Activated CD8-positive, alpha-beta memory T cell treated with anti-CD3 and anti-CD28 coated beads, Interleukin-2, amount 50 U/mL, for 24 hours (primary cell): ENCODE measurements around the gene TOM1L2.

Experiments used
- DNase-seq: peaks from one replicate; pipeline ENCODE4 v3.0.0-alpha.2; 2020; ENCODE audit errors: extremely low read depth

The TOM1L2 gene

DNA sequence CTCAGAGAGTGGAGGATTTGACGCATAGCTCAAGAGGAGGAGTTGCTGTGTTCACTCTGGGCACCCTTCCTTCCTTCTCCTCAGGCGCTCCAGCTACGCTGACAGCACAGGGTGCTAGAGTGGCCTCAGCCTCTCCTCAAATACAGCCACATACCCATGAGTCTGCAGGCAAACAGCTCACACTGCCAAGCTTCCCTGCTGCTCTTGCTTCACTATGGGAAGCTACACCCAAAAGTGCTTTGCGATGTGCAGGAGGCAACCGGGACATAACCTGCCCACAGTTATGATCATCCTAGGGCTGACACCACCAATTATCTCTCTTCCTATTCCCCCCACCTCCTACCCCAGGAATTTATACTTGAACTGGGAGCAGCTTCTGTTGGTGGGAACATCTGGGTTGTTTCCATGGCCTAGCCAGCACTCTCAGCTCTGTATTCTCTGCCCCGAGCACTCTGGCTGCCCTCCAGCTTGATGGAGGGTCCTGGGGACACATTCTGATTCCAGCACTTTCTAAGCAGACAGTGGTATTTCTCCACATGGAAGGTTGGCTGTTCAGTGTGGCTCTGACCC is 95.2 kb downstream of the TOM1L2 start:
- no peak for DNase-seq

DNA sequence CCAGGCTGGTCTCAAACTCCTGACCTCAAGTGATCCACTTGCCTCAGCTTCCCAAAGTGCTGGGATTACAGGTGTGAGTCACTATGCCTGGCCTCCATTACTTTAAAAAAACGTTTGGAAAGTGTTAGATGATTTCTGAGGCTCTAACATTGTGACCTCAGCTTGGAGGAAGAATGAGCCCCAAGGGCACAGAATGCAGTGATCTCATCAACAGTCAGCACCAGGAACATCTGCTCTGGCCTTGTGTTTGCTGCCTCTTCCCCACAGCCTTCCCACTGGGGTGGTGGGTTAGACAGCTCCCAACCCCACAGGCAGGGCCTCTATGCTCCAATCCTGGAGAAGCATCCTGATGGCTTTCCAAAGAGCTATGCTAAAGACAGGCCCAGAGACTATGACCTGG is 97.7 kb downstream of the TOM1L2 start:
- DNase-seq = no peak

DNA sequence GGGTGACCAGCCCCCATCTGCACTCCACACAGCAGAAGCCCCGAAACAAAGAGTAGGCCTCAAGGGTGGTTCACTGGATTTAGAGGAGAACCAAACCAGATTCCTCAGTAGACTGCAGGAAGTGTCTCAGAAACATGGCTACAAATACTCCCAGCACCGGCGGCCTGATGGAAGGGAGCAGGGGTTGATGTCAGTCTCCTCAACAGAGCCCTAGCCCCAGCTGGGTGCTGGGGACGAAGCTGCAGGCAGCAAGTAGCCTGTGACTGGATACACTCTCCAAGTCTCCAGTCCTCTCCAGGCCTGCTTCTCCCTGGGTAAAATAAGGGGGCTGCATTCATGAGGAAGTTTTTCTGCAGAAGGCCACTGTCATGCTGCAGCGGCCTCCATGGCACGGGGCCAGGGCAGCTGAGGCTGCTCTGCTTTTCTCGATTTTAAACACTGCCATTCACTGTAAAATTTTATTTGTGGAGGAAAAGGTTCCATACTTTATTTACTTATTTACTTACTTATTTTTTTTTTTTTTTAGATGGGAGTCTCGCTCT is 98.7 kb downstream of the TOM1L2 start:
- no peak for DNase-seq

DNA sequence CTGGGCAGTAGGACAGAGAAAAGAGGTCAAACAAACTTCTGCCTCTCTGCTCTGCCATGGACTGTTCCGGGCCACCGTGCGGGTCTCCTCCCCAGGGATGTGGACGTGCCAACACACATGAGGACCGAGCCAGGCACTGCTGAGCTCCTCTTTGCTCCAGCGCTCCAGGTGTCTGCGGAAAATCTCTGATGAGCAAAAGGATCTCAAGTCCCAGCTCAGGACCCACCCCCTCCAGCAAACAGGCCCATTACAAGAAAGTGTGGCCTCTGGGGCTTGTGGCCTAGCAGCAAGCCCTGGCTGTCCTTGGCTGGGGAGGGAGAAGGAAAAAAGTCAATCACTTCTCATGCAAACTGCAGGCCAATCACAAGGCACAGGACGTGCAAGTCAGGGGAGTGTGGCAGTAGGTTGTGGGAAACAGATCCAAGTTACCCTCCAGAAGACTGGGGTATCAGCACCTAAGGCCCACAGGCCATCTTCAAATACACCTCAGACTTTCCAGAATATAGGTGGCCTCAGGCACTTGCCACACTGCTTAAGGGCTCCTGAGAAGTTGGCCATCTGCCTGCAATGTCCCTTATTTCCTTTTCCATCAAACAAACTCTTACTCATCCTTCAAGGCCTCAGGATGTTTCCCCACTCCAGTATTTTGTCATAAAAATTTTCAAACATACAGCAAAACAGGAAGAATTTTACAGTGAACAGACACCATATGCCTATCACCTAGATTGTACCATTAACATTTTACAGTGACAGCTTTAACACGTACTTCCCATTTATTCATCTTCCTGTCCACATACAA is 99.5 kb downstream of the TOM1L2 start:
- no peak for DNase-seq

DNA sequence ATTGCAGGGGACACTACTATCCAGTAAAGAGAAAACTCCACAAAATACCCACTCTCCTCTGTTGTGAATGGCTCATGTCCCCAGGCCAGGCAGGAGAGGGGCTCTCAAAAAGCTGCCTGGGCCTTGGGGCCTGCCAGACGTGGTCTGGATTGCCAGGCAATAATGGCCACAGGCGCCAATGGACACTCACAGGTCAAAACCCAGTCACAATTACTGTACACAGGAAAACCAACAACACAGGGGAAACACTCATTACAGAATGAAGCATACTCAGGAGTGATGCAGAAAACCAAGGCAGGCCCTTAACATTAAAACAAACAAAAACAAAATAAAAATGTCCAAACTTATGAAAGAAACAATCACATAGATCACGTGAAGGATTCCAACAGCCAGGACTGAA is 100.3 kb downstream of the TOM1L2 start:
- no peak for DNase-seq

DNA sequence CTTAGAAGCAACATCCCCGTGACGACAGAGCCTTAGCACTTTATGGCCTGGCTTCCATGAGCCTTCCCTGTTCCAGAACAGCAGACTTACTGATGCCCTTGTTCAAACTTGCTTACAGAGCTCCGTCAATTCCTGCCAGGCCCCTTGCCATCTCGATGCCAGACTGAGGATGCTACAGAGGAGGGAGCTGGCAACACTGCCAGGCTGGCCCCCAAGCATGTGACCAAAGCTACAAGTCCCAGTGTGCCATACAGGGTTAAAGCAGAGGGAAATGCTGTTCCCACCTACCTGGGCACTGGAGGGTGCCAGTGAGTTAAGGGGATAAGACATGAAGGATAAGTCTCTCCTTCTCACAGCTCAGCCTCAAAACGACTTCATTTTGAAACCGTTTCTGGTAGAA is 102.0 kb downstream of the TOM1L2 start:
- no peak for DNase-seq

DNA sequence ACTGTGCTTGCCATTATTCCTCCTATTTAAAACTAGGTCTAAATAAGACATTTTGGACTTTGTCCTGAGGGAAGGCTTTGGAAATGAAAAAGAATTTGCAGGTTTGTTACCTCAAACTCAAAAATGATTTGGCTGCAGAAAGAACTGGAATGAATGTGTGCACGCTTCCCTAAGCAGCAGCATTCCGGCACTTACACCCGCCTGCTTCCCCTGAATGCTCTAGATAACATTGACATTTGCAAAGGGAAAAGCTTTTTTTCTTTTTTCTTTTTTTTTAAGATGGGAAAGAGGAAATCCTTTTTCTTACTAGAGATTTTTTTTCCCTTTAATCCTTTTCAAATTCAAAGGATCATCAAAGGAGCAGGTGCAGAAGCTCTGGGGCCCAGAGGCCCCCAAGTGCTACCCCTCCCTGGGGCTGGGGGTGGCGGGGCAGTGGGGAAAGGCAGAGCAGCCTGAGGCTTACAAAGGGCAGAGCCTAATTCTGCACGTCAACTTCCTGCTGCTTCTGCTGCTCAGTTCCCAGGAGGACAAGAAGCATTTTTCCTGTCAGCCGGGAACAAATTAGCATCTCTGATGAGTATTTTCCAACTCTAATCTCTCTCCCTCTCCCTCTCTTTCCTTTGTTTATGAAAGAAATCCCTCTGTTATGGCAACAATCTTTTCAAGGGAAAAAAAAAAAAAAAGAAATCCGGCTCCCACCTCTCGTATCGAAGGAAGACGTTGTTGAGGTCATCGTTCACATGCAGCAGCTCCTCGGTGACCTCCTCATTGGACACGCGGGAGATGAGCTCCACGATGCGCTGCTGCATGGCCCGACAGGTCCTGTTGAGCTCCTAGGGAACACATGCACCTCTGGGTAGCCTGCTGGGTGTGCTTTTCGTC is 103.3 kb downstream of the TOM1L2 start:
- DNase-seq = no peak

DNA sequence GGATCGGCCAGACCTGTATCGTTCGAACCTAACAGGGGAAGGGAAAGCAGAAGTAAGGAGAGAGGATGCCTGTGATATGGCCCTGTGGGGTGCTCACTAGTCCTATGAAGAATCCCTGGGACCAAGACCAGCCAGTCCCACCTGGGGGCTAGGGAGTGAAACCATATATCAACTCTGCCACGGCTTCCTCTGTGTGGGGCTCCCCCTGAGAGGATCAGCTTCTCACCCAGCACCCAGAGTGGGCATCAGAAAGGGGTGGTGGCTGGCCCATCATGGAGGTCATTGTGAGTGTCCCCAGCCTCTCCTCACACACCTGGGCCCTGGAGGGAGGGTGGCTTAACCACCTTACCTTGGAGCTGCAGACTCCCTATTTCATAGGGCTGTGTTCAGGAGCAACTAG is 105.3 kb downstream of the TOM1L2 start:
- no peak for DNase-seq

DNA sequence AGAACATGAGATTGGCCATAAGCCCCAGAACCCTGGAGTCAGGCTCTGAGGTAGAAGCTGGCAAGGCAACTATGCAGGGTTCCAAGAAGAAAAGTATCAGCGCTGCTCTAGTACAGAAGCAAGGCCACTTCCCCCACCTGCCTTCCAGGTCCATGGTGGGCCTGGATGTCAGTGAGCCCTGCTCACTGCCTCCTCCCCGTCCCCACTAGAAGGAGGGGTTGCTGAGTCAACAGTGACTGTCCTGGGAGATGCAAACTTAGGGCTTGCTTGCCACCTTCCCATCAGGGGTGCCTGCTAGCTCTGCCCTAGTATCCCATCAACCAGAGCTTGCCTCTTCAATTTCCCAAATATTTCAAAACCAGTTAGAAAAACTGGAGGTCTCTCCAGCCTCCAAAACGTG is 105.8 kb downstream of the TOM1L2 start:
- DNase-seq = no peak

DNA sequence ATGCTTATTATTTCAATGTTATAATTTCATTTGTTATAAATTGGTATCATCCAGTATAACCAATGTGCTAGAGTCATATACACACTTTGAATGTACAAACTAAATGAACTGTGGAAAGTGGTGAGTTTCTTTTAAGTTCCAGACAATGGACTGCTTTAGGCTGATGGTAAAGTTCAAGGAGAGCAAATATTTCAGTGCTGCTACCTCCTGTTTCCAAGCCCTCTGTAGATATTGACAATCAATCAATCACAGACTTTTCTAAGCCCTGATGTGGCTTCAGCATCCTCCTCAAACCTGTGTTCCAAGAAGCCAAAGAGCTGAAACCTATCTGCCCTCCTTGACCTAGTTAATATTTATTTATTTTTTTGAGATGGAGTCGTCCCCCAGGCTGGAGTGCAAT is 107.2 kb downstream of the TOM1L2 start:
- DNase-seq = no peak

DNA sequence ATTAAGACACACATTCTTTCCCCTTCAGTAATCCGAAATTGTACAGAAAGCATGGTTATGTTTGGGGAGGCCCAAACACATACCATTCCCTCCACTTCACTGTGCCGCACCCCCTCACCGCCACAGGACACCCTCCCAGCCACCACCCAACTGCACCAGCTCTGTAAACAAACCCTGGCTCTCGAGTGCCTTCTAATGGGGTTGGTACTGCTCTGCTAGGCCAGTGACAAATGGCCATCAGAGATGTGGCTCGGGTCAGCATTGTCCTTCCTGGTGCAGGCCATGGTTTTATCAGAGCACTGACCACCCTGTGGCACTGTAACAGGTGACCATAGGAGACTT is 111.5 kb downstream of the TOM1L2 start:
- DNase-seq = no peak

DNA sequence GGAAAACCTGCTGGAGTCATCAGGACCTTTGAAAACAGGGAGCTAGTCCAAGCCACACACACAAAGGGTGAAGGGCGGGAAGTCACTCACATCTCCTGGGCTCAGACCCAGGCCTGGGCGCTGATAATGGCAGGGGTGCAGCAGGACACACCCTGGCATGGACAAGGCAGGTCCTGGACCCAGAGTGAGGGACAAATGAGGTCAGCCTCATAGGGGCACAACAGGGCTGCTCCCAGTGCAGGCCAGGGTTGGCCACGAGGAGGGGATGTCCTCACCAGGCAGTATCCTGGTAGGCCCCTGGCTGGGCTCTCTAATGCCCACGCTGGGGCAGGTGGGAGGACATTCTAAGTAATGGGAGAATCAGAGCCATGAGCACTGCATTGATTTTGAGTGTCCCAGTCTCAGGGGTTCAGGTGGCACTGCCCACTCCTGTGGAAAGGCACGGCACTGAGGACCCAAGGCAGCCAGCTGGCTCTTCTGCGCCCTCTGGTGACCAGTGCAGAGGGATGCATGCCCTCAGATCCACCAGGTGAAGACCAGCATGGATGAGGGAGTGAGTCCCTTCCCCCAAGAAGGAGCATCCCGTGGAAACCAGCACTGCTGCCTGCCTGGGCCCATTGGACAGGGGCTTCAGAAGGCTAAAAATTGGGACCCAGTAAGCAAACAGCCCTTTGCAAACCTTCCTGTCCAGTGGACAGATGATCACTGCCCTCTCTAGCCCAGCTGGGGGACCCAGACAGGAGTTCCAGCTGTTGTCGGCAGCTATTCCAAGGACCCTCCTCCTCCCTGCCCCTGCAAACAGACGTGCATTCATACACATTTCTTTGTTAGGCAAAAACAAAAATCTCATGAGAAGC is 112.1 kb downstream of the TOM1L2 start:
- no peak for DNase-seq

DNA sequence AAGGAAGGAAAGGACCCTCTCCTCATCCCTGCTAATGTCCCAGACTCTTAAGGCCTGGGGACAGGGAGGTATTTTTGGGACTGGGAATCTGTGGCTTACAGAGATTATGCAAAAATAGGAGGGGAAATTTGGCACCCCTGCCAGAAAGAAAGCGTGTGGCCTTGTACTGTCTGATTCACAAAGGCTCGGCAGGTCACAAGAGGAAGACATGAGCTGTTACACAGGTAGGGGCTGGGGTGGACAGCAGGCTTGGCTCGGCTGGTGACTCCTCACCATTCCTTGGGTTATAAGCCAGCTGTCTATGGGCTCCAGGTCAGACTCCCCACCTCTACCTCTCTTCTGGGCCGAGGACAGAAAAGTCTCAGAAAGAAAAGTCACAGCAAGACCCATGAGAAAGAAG is 114.7 kb downstream of the TOM1L2 start:
- no peak for DNase-seq

DNA sequence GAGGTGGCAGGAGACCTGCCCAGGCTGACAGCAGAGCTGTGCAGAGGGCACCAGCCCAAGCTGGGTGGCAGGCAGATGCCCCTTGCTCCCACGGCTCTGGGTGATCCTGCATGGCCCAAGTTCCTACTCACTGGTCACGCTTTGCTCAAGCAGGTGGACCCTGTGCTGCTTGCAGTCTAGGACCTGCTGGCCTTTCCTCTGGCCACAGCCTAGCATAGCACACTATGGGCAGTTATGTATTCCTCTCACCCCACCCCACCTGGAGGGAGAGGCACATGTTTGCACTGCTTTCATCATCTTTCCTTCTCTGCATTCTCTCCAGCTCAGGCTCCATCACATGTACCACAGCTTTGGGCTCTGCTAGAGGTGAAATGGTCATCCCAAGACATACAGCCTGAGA is 115.8 kb downstream of the TOM1L2 start:
- no peak for DNase-seq

DNA sequence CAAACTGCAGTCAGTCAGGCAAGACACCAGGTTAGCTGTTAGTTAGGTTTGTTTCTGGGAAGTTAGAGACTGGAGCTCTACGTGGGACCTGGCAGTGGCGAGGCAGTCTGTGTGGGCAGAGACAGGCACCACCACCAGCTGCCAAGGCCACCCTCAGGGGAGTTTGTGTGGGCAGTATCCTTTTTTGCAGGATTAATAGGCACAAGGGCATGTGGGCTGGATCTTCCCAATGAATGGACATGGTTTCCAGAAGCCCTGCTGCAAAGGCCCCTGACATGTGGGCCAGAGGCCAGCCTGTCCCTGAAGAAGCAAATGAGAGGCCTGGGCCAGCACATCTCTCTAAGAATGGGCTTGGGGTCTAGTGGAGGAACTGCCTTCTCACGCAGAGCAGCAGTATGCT is 116.2 kb downstream of the TOM1L2 start:
- no peak for DNase-seq

DNA sequence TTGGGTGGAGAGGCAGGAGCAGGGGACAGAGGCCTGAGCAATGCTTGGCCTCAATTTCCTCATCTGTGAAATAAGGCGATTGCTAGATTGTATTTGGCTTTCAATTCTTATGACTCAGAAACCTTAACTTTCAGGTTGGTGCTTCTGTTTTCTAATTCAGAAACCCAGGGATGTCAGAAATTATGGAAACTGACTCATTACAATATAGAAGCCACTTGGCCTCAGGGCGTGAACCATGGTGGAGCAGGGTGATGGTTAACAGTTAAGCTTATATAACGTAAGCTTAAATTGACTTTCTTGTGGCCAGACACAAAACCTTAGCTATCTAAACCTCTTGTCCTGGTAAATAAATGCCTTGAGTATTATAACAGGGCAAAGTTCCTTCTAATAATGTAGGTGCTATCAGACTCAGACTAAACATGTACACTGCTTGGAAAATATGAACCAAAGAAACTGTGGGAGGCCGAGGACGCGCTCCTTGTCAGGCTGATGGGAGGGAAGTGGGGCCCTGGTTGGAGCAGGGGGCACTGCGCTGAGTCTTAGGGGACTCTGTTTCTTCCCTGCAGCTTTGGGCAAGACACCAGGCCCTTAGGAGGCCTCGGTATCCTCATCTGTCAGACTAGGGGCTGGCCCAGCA is 118.3 kb downstream of the TOM1L2 start:
- DNase-seq = no peak

DNA sequence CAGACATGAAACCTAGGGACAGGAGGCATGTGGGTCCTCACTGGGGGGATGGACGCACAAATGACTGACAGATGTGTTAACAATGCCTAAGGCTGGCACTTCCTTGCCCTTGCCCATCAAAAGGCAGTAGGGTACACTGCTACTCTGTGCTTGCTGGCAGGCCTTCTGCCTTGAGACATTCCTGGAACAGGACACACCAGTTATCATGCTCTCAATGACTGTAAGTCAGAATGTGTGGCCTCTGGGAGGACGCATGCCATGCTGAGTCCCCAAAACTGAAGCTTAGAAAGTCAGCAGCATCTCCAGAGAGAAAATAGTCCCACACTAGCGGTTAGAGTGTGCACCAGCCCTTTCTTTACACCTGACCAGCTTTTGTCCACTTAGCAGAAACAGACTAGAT is 119.3 kb downstream of the TOM1L2 start:
- no peak for DNase-seq

DNA sequence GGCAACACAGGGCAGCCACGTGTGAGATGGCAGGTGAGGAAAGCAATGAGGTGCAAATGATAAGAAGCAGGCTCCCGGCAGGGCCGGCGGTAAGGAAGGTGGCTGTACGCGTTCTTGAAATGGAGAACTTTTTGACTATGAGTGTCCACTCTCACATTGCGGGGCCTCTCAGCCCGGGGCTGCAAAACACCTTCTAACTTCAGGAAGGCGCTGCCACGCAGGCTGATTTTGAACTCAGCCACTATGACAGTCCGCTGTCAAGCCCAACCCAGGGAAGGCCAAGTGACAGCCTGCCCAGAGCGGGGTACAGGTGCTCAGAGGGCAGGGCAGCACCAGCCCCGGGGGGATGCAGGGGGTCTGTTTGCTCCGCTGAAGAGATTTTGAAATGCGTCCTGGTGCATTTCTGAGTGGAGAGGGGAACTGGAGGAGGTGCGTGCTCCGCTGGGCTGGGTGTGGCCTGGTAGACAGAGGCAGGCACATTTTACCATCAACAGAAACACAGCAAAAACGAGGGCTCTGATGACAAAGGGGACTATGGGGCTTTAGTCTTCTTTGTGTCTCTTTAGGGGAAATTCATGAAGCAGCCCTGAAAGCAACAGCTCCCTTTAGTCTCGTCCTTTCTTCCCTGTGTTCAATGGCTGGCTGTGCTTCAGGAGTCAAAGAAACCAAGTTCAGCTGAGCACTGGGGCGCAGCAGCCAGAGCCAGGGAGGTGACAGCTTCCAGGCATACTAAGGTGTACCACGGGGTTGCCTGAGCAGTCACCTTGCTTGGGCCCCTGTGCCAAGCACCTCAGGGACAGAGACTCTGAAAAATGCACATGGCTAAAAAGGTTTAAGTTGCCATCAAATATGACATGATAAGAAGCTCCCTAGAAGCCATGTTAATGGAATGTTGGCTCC is 120.8 kb downstream of the TOM1L2 start:
- DNase-seq = no peak

DNA sequence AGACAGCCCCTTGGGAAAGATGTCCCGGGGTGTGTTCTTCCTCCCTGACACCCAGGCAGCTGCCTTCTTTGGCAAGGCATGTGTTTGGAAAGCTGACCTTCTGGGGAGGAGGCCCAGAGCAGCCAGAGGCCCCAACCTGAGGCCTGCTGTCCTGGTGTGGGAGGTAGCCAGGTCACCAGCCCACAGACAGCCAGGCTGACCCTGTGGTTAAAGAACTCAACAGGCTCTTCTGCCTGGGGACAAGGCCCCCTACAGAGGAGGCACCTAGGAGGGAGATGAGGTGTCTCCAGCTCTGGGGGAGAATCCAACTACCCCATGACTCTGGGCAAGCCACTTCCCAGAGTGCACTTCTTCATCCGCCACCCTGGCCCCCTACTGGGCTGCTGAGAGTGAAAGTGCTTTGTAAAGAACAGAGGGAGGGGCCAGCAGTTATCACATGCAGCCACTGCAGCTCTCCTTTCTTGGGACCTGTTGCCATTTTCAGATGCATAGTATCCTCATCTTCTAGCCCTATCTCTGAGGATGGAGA is 122.3 kb downstream of the TOM1L2 start:
- no peak for DNase-seq
